ENCODE measurements around the gene HTR1E.

GRCh38 chr6:86937219-86938079, at the start of gene HTR1E:
- no peak for TF ChIP-seq TEAD4 (IDR thresholded peaks at IDR 0.05; ENCODE audit: low read depth, low read length)
- no peak for TF ChIP-seq POLR2A (IDR thresholded peaks at IDR 0.05; ENCODE audit: control extremely low read depth in 1 of 2, low read depth in 2 of 2, low read length in 2 of 2)
- TF ChIP-seq CHD2 (IDR thresholded peaks at IDR 0.05; ENCODE audit: low read length) = no peak
- TF ChIP-seq CTCF (IDR thresholded peaks at IDR 0.05; ENCODE audit: control extremely low read depth in 1 of 3, insufficient read depth in 1 of 3, low read depth in 1 of 3, low read length in 3 of 3) = peak; percentile 74 to 95 (median 87)
- TF ChIP-seq ZNF274 (IDR thresholded peaks at IDR 0.05; ENCODE audit: borderline replicate concordance, extremely low read depth, low read length) = no peak
- peak; percentile 78 for TF ChIP-seq SUZ12 (IDR thresholded peaks at IDR 0.05; ENCODE audit: low read length)
- 0 out of 2 replicates have a peak, but pooled peaks have one; percentile 32 for TF ChIP-seq PHF8 (conservative IDR thresholded peaks at IDR 0.05; ENCODE audit: low read depth, low read length)
- TF ChIP-seq SP1 (IDR thresholded peaks at IDR 0.05; ENCODE audit: low read depth, low read length) = no peak
- TF ChIP-seq RAD21 (IDR thresholded peaks at IDR 0.05 in 1 of 2, conservative IDR thresholded peaks at IDR 0.05 in 1 of 2; ENCODE audit: low read depth in 2 of 2, low read length in 2 of 2) = peak; percentile 93 to 95; a peak in 3 of 4 replicates
- TF ChIP-seq POLR2AphosphoS5 (IDR thresholded peaks at IDR 0.05; ENCODE audit: low read depth, low read length) = no peak
- TF ChIP-seq JUND (IDR thresholded peaks at IDR 0.05; ENCODE audit: low read length) = no peak
